Activated T-cell treated with anti-CD3 and anti-CD28 coated beads, Interleukin-2, amount 50 U/mL, for 4 hours (primary cell): Measurements from ENCODE around the gene CCDC190. TPM values are rescaled to one million over a fixed set of nuclear protein-coding genes. Genes with fewer than 3 reads are reported as not detected.

Experiments
- ATAC-seq, 2 donors: fragments of 200-7000 bp; cut with Tn5 transposase; one replicate each; pipeline ENCODE4 v1.10.0; 2021
- DNase-seq: peaks from one replicate; pipeline ENCODE4 v3.0.0-alpha.2; 2020
- H3K27me3 Mint-ChIP-seq: one replicate; pipeline ENCODE4 v1.8.0; 2021; ENCODE audit warnings: low read depth, mixed read lengths
- H3K36me3 Mint-ChIP-seq: one replicate; pipeline ENCODE4 v1.8.0; 2022; ENCODE audit warnings: mixed read lengths; ENCODE audit not compliant: insufficient read depth
- H3K4me1 Mint-ChIP-seq: one replicate; pipeline ENCODE4 v1.8.0; 2021; ENCODE audit warnings: low read depth, mixed read lengths
- H3K4me3 Mint-ChIP-seq: one replicate; pipeline ENCODE4 v1.8.0; 2021; ENCODE audit warnings: mild to moderate bottlenecking, moderate library complexity, mixed read lengths
- H3K9me3 Mint-ChIP-seq: one replicate; pipeline ENCODE4 v1.8.0; 2021; ENCODE audit warnings: mixed read lengths
- total RNA-seq, 3 donors: library from RNA; stranded (reverse); gene quantifications; one replicate each; pipeline ENCODE4 v1.2.1, GENCODE V29; 2021

Gene CCDC190
- total RNA-seq, 3 donors from 2014 or later, result not detected

DNA sequence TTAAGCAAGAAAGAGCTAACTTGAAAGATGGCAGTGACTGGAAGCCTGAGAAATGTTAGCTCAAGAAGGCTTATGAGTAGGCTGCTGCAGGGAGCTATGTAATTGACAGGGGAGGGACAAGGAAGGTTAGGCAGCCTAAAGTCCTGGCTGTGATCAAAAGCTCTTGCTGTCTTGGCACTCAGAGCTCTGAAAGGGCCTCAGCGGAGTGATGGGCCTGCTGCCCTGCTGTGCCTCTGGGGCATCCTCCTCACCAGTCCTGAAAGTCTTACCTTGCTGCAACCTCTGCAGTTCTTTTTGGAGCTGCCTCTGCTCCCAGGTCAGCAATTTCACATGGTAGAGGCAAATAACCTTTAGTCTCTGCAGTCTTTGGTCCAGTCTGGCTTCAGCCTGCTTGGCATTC lies 1.8 kb downstream of the CCDC190 start:
- ATAC-seq (no peak), DNase-seq (no peak)
- Mint-ChIP-seq H3K27me3 (peaks cover 17% of the 10 kb centered on the region), H3K36me3 (no peaks in the 10 kb centered on the region), H3K9me3 (no peaks in the 10 kb centered on the region), H3K4me3 (no peak overlapping the region), H3K4me1 (no peaks in the 10 kb centered on the region)

DNA sequence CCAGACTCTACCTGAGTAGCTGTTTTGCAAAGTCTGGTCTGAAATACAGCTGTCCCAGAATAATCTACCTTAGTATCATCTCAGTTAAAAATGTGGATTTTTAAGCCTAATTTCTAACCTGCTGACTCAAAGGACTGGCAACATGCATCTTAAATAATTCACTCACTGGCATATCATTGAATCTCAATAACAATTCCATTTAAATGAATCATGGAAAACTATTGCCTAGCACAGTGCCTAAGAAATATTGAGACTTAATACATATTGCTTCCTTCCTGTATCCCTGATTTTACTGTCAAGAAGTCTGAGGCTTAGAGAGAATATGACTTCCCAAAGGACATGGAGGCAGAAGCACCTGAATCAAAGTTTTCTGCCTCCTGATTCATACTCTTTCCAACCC lies 3.1 kb downstream of the CCDC190 start:
- Mint-ChIP-seq H3K4me3 (no peak overlapping the region), H3K9me3 (no peaks in the 10 kb centered on the region), H3K4me1 (no peaks in the 10 kb centered on the region), H3K36me3 (no peaks in the 10 kb centered on the region), H3K27me3 (peaks cover 12% of the 10 kb centered on the region)
- no peak for DNase-seq
- ATAC-seq, result no peak

DNA sequence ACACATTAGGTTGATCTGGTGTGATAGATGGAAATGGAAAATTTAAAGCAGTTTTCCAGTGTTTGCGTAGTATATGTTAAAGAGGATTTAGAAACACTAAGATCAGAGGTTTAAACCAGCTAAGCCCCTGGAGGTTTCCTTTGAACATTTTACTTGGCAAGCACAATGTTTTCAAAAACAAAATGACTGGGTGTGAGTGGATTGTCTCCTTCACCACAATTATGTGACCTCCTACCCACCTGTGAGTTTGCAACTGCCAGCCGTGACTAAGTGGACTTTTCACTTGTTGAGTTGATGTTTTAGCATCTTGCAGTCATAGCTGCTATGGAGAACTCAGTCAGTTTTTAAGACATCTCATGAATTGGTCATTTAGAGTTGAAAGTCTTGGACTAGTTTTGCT lies 4.7 kb downstream of the CCDC190 start:
- ATAC-seq (no peak), DNase-seq (no peak)
- H3K4me1 Mint-ChIP-seq, result no peaks in the 10 kb centered on the region
- peaks cover 7% of the 10 kb centered on the region for H3K27me3 Mint-ChIP-seq
- no peaks in the 10 kb centered on the region for H3K36me3 Mint-ChIP-seq
- no peaks in the 10 kb centered on the region for H3K9me3 Mint-ChIP-seq
- H3K4me3 Mint-ChIP-seq, result no peak overlapping the region

DNA sequence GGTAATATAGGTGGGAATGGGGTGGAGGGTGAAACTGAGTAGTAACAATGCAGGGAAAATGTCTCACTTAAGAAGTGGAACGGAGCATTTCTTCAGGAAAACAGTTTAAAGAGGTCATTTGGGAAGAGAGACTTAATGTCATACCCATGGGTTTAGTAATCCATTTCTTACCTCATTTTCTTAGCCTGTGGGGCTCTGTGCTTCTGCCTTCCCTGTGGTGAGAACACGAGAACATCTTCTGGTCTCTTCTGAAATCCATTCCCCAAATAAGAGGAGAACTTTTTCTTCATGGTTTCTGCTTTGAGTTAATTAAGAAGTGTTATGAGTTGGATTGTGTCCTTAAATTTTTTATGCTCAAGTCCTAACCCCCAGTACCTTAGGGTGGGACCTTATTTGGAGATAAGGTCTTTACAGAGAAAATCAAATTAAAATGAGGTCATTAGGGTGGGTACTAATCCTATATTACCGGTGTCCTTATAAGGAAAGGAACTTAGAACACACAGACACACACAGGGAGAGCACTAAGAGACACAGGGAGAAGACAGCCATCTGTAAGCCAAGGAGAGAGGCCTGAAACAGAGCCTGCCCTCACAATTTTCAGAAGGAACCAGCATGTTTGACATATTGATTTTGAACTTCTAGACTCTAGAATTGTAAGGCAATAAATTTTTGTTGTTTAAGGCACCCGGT lies 5.4 kb downstream of the CCDC190 start:
- DNase-seq (no peak), ATAC-seq (no peak)
- no peak overlapping the region for H3K4me3 Mint-ChIP-seq
- peaks cover 7% of the 10 kb centered on the region for H3K27me3 Mint-ChIP-seq
- H3K4me1 Mint-ChIP-seq, result no peaks in the 10 kb centered on the region
- H3K36me3 Mint-ChIP-seq, result no peaks in the 10 kb centered on the region
- no peaks in the 10 kb centered on the region for H3K9me3 Mint-ChIP-seq

GRCh38 chr1:162854245-162854882 lies 6.6 kb downstream of the CCDC190 start:
- H3K36me3 Mint-ChIP-seq, result no peaks in the 10 kb centered on the region
- DNase-seq (peak; percentile 20), ATAC-seq (peak in 1 of 2 donors; percentile 59)
- H3K9me3 Mint-ChIP-seq, result no peaks in the 10 kb centered on the region
- peaks cover 7% of the 10 kb centered on the region for H3K27me3 Mint-ChIP-seq
- no peaks in the 10 kb centered on the region for H3K4me1 Mint-ChIP-seq
- no peak overlapping the region for H3K4me3 Mint-ChIP-seq

DNA sequence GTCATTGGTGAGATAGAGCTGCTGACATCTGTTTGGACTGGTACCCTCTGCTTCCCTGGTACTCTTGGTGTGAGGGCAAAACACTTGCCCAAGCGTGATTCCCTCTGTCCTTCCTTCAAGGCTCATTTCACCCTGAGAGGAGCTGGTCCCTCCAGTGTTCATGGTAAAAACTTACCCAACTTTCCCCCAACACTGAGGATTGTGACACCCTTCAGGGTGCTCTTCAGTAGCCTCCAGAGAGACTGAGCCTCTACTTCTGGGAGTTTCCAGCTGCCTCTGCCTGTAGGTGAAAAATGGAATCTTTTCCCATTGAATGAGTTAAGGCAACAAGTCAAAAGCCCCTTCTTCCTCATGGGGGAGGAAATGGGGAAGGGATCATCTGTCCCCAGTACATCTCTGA lies 9.6 kb downstream of the CCDC190 start:
- H3K27me3 Mint-ChIP-seq, result peaks cover 10% of the 10 kb centered on the region
- ATAC-seq (no peak), DNase-seq (no peak)
- H3K4me3 Mint-ChIP-seq, result no peak overlapping the region
- no peaks in the 10 kb centered on the region for H3K36me3 Mint-ChIP-seq
- H3K4me1 Mint-ChIP-seq, result no peaks in the 10 kb centered on the region
- H3K9me3 Mint-ChIP-seq, result no peaks in the 10 kb centered on the region

- Mint-ChIP-seq H3K27me3 (peaks cover 10% of the 10 kb centered on the region), H3K36me3 (no peaks in the 10 kb centered on the region), H3K4me1 (no peaks in the 10 kb centered on the region), H3K9me3 (no peaks in the 10 kb centered on the region), H3K4me3 (no peak overlapping the region)
- ATAC-seq (no peak), DNase-seq (no peak)
These were observed 11.3 kb downstream of the CCDC190 start for GRCh38 chr1:162849711-162850110.

GRCh38 chr1:162847839-162848453 lies 13.0 kb downstream of the CCDC190 start:
- H3K27me3 Mint-ChIP-seq, result peaks cover 10% of the 10 kb centered on the region
- H3K4me1 Mint-ChIP-seq, result no peaks in the 10 kb centered on the region
- H3K9me3 Mint-ChIP-seq, result no peaks in the 10 kb centered on the region
- no peak overlapping the region for H3K4me3 Mint-ChIP-seq
- ATAC-seq (no peak), DNase-seq (peak; percentile 81)
- no peaks in the 10 kb centered on the region for H3K36me3 Mint-ChIP-seq

- Mint-ChIP-seq H3K4me1 (no peaks in the 10 kb centered on the region), H3K4me3 (no peak overlapping the region), H3K9me3 (no peaks in the 10 kb centered on the region)
These were observed 14.4 kb downstream of the CCDC190 start for GRCh38 chr1:162846256-162847212.

GRCh38 chr1:162844153-162844552 lies 16.8 kb downstream of the CCDC190 start:
- Mint-ChIP-seq H3K36me3 (no peaks in the 10 kb centered on the region), H3K4me1 (no peaks in the 10 kb centered on the region), H3K4me3 (no peak overlapping the region), H3K9me3 (peaks cover 5% of the 10 kb centered on the region), H3K27me3 (peaks cover 12% of the 10 kb centered on the region)
- ATAC-seq (no peak), DNase-seq (no peak)

More at GRCh38 chr1:162846256-162847212, 14.4 kb downstream of the CCDC190 start:
- ATAC-seq (no peak), DNase-seq (no peak)
- peaks cover 13% of the 10 kb centered on the region for H3K27me3 Mint-ChIP-seq
- H3K36me3 Mint-ChIP-seq, result no peaks in the 10 kb centered on the region

DNA sequence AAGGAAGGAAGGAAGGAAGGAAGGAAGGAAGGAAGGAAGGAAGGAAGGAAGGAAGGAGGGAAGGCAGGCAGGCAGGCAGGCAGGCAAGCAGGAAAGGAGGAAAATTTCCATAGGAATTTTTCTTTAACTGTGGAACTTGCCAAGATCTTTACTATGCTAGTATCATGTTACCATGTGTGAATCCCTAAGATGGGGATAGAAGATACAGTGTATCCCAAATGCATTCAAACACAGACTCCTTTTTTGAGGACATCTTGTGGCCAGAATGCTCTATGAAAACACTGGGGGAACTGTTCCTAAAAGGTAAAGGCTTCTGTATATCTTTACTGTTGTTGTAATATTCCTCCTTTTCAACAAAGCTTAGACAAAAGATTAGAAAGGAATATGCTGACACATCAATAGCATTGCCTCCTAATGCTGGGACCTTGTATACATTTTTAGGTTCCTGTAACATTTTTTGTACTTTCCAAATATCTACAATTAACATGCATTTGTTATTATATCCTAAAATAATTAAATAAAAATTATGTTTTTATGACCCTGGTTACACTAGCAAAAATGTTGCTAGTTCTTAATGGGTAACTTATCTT lies 20.6 kb downstream of the CCDC190 start:
- H3K27me3 Mint-ChIP-seq, result peaks cover 14% of the 10 kb centered on the region
- peaks cover 22% of the 10 kb centered on the region for H3K9me3 Mint-ChIP-seq
- H3K36me3 Mint-ChIP-seq, result peaks cover 3% of the 10 kb centered on the region
- H3K4me3 Mint-ChIP-seq, result no peak overlapping the region
- H3K4me1 Mint-ChIP-seq, result peaks cover 4% of the 10 kb centered on the region
- no peak for ATAC-seq
- DNase-seq, result no peak

- ATAC-seq, result no peak
- H3K27me3 Mint-ChIP-seq, result peaks cover 14% of the 10 kb centered on the region
- no peak for DNase-seq
- H3K4me3 Mint-ChIP-seq, result no peak overlapping the region
- H3K9me3 Mint-ChIP-seq, result peaks cover 22% of the 10 kb centered on the region
- peaks cover 3% of the 10 kb centered on the region for H3K36me3 Mint-ChIP-seq
- H3K4me1 Mint-ChIP-seq, result peaks cover 8% of the 10 kb centered on the region
These were observed 22.1 kb downstream of the CCDC190 start for GRCh38 chr1:162838863-162839262.

- H3K36me3 Mint-ChIP-seq, result peaks cover 3% of the 10 kb centered on the region
- peaks cover 7% of the 10 kb centered on the region for H3K27me3 Mint-ChIP-seq
- H3K4me1 Mint-ChIP-seq, result peaks cover 8% of the 10 kb centered on the region
- H3K9me3 Mint-ChIP-seq, result peaks cover 22% of the 10 kb centered on the region
- ATAC-seq, result peak; percentile 34 to 70
- DNase-seq, result no peak
- H3K4me3 Mint-ChIP-seq, result no peak overlapping the region
These were observed 25.6 kb downstream of the CCDC190 start for GRCh38 chr1:162835157-162835899.
